Mesenchymal stem cell (in vitro differentiated cells and primary cell): ENCODE data around the gene PYGM.
A peak's percentile ranks its signal among the peaks of the same experiment; 100 is the strongest.

Experiments
- DNase-seq: peaks from one replicate; pipeline ENCODE4 v3.0.0-alpha.2; 2013
- H2AFZ ChIP-seq: one replicate; pipeline ENCODE4 v1.6.1; 2013; ENCODE audit warnings: low read depth, mild to moderate bottlenecking, control low read depth, inconsistent platforms, low read length, moderate library complexity
- H2AK5ac ChIP-seq: 2 replicates; pipeline ENCODE4 v1.6.1; 2013; ENCODE audit warnings: low read length, moderate library complexity, mild to moderate bottlenecking, inconsistent platforms; ENCODE audit not compliant: severe bottlenecking
- H2BK120ac ChIP-seq: one replicate; pipeline ENCODE4 v1.6.1; 2013; ENCODE audit warnings: low read depth, mild to moderate bottlenecking, inconsistent platforms, low read length, moderate library complexity
- H2BK12ac ChIP-seq, 2 experiments: one replicate each; pipeline ENCODE4 v1.6.1; 2013; ENCODE audit warnings: inconsistent platforms in 2 of 2, low read length in 2 of 2, mild to moderate bottlenecking in 2 of 2, moderate library complexity in 2 of 2, control low read depth in 1 of 2
- H2BK15ac ChIP-seq: one replicate; pipeline ENCODE4 v1.6.1; 2013; ENCODE audit warnings: mild to moderate bottlenecking, low read depth, inconsistent platforms; ENCODE audit not compliant: poor library complexity, severe bottlenecking
- H2BK5ac ChIP-seq: 2 replicates; pipeline ENCODE4 v1.6.1; 2013; ENCODE audit warnings: low read depth, mild to moderate bottlenecking, low read length, control low read depth, inconsistent platforms; ENCODE audit not compliant: poor library complexity, severe bottlenecking
- H3K14ac ChIP-seq, 2 experiments: one replicate each; pipeline ENCODE4 v1.6.1; 2013; ENCODE audit warnings: inconsistent platforms in 2 of 2, low read length in 2 of 2, control low read depth in 1 of 2, mild to moderate bottlenecking in 1 of 2, moderate library complexity in 1 of 2
- H3K18ac ChIP-seq, 2 experiments: one replicate each; pipeline ENCODE4 v1.6.1; 2013; ENCODE audit warnings: inconsistent platforms in 2 of 2, low read length in 2 of 2, control low read depth in 1 of 2, low read depth in 1 of 2, mild to moderate bottlenecking in 1 of 2
- H3K23ac ChIP-seq, 2 experiments: one replicate each; pipeline ENCODE4 v1.6.1; 2013; ENCODE audit warnings: inconsistent platforms in 2 of 2, low read length in 2 of 2, mild to moderate bottlenecking in 2 of 2, moderate library complexity in 2 of 2, control low read depth in 1 of 2
- H3K27ac ChIP-seq: 2 replicates; pipeline ENCODE4 v1.5.1; 2013; ENCODE audit warnings: mild to moderate bottlenecking, moderate library complexity, low read length, control low read depth, inconsistent platforms; ENCODE audit not compliant: poor library complexity, severe bottlenecking
- H3K27me3 ChIP-seq, 2 experiments: 2 replicates each; pipeline versions ENCODE4 v1.6.1 to v1.7.0; 2013; ENCODE audit warnings: low read length in 2 of 2, mild to moderate bottlenecking in 2 of 2, moderate library complexity in 2 of 2, control low read depth in 1 of 2, inconsistent platforms in 1 of 2; ENCODE audit not compliant: control insufficient read depth in 1 of 2, insufficient read depth in 1 of 2
- H3K36me3 ChIP-seq, 2 experiments: 2 replicates each; pipeline versions ENCODE4 v1.6.1 to v1.7.0; 2013; ENCODE audit warnings: low read length in 2 of 2, control low read depth in 1 of 2, inconsistent platforms in 1 of 2, low read depth in 1 of 2, mild to moderate bottlenecking in 1 of 2; ENCODE audit not compliant: insufficient read depth in 2 of 2, control insufficient read depth in 1 of 2
- H3K4ac ChIP-seq, 2 experiments: one replicate each; pipeline ENCODE4 v1.6.1; 2013; ENCODE audit warnings: inconsistent platforms in 2 of 2, low read length in 2 of 2, mild to moderate bottlenecking in 2 of 2, moderate library complexity in 2 of 2, control low read depth in 1 of 2, low read depth in 1 of 2
- H3K4me1 ChIP-seq: 2 replicates; pipeline ENCODE4 v1.6.1; 2013; ENCODE audit warnings: low read depth, low read length, control low read depth; ENCODE audit not compliant: control insufficient read depth, insufficient read depth
- H3K4me2 ChIP-seq: 2 replicates; pipeline ENCODE4 v1.6.1; 2013; ENCODE audit warnings: low read length, mild to moderate bottlenecking, inconsistent platforms; ENCODE audit not compliant: poor library complexity, severe bottlenecking
- H3K4me3 ChIP-seq, 2 experiments: 2 replicates each; pipeline versions ENCODE4 v1.5.1 to v1.7.0; 2013; ENCODE audit warnings: low read length in 2 of 2, mild to moderate bottlenecking in 2 of 2, control low read depth in 1 of 2, low read depth in 1 of 2; ENCODE audit not compliant: insufficient read depth in 1 of 2
- H3K79me1 ChIP-seq: replicated peaks from 2 replicates; pipeline ENCODE4 v1.6.1; 2013; ENCODE audit warnings: mild to moderate bottlenecking, control low read depth, low read length, inconsistent platforms; ENCODE audit not compliant: poor library complexity, severe bottlenecking
- H3K9ac ChIP-seq: 2 replicates; pipeline ENCODE4 v1.7.0; 2013; ENCODE audit warnings: mild to moderate bottlenecking, low read length, moderate library complexity
- H3K9me3 ChIP-seq: 2 replicates; pipeline ENCODE4 v1.7.0; 2013; ENCODE audit warnings: mild to moderate bottlenecking, low read length; ENCODE audit not compliant: control insufficient read depth
- H4K8ac ChIP-seq: one replicate; pipeline ENCODE4 v1.6.1; 2013; ENCODE audit warnings: inconsistent platforms, mild to moderate bottlenecking, low read length, moderate library complexity
- H4K91ac ChIP-seq: one replicate; pipeline ENCODE4 v1.6.1; 2013; ENCODE audit warnings: mild to moderate bottlenecking, low read length, inconsistent platforms
- WGBS: methylation state at CpG from one replicate; pipeline ENCODE4 v1.1.7; 2013; ENCODE audit warnings: mixed read lengths; 5-methylcytosine and 5-hydroxymethylcytosine counted together

The PYGM gene

DNA sequence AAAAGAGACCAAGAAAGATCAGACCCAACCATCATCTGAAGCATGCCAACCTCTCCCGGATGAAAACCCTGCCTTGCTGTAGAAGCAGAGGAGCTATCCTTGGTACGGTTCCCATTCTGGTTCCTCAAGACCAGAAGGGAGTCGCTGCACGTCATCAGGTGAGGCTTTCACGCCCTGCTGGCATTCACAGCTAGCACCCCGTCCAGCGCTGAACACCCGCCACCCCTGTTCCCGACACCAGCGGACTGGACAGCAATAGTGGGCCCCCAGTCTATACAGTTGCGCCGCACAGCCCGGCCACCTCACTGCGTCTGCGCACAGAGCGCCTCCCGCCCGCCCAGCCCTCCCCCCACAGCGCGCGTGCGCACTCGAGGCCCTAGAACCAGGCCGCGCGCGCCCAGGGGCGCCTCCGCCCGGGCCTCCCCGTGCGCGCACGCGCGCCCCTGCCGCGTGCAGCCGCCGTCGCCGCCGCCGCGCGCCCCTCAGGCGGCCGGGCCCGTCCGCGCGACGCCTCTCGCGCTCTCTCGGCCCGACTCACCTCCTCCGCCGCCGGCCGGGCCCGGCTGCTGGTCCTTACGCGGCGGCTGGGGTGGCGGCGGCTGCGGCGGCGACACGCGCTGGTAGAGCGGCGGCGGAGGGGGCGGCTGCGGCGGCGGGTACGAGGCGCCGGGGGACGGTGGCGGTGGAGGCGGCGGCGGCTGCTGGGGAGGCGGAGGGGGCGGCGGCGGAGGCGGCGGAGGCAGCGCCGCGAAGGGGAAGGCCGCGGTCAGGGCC, 17.9 kb upstream of the PYGM start:
- H2AFZ ChIP-seq = no peak overlapping the region
- no peaks in the 10 kb centered on the region for H3K27me3 ChIP-seq
- H2BK12ac ChIP-seq = no peak overlapping the region
- peak; percentile 84 for DNase-seq
- peak overlapping the region; percentile 89 for H3K4me2 ChIP-seq
- H2BK15ac ChIP-seq = peak overlapping the region; percentile 52
- H3K4ac ChIP-seq = peak overlapping the region; percentile 86 to 97
- H3K23ac ChIP-seq = peak overlapping the region in 1 of 2 experiments; percentile 98
- peak overlapping the region; percentile 94 for H4K91ac ChIP-seq
- H3K27ac ChIP-seq = peak overlapping the region; percentile 26
- WGBS = under 1% methylated on average over 37 of the region's 98 CpGs
- H3K36me3 ChIP-seq = peaks cover 20 to 51% of the 10 kb centered on the region in 2 experiments
- peak overlapping the region; percentile 95 to 96 for H3K14ac ChIP-seq
- peaks cover 7% of the 10 kb centered on the region for H3K4me1 ChIP-seq
- peak overlapping the region; percentile 88 for H2BK120ac ChIP-seq
- no peaks in the 10 kb centered on the region for H3K9me3 ChIP-seq
- peak overlapping the region; percentile 94 for H3K9ac ChIP-seq
- no peak overlapping the region for H2AK5ac ChIP-seq
- H4K8ac ChIP-seq = peak overlapping the region; percentile 92
- H3K4me3 ChIP-seq = peak overlapping the region; percentile 95
- H3K18ac ChIP-seq = peak overlapping the region; percentile 91 to 92
- H3K79me1 ChIP-seq = peaks cover 3% of the 10 kb centered on the region
- peak overlapping the region; percentile 99 for H2BK5ac ChIP-seq

GRCh38 chr11:64776875-64777274, 17.1 kb upstream of the PYGM start:
- peaks cover 21 to 54% of the 10 kb centered on the region in 2 experiments for H3K36me3 ChIP-seq
- H4K91ac ChIP-seq = no peak overlapping the region
- no peak overlapping the region for H2AK5ac ChIP-seq
- H3K4me3 ChIP-seq = peak overlapping the region; percentile 35 to 95
- H3K14ac ChIP-seq = no peak overlapping the region
- no peak for DNase-seq
- no peak overlapping the region for H3K18ac ChIP-seq
- no peak overlapping the region for H3K23ac ChIP-seq
- no peak overlapping the region for H2BK5ac ChIP-seq
- no peak overlapping the region for H4K8ac ChIP-seq
- no peak overlapping the region for H2BK12ac ChIP-seq
- no peak overlapping the region for H2BK15ac ChIP-seq
- no peaks in the 10 kb centered on the region for H3K9me3 ChIP-seq
- H3K4me2 ChIP-seq = peak overlapping the region; percentile 89
- 32% methylated on average over 2 of the region's 3 CpGs for WGBS
- no peak overlapping the region for H2AFZ ChIP-seq
- H2BK120ac ChIP-seq = peak overlapping the region; percentile 11
- H3K79me1 ChIP-seq = peaks cover 3% of the 10 kb centered on the region
- H3K4ac ChIP-seq = no peak overlapping the region
- no peaks in the 10 kb centered on the region for H3K27me3 ChIP-seq
- peaks cover 8% of the 10 kb centered on the region for H3K4me1 ChIP-seq
- no peak overlapping the region for H3K27ac ChIP-seq
- peak overlapping the region; percentile 92 for H3K9ac ChIP-seq

DNA sequence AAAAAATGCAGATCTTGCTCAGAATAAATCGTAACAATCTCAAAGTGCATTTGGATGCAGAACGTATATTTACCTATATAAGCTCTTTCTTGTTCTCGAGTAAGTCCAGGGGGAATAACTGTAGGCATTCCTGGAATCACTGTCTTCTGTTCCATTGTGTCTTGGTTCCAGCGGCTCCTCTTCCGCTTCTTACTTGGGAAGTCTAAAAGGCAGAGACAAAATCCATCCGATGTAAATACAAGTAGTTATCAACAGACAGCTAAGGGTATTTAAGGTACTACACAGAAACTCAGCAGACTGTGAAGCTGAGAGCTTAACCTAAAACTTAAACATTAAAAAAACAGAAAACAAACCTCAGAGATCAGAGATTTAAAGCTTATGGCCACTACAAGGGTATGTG, 16.7 kb upstream of the PYGM start:
- Histone ChIP-seq H3K18ac (no peak overlapping the region), H3K27me3 (no peaks in the 10 kb centered on the region), H2BK12ac (no peak overlapping the region), H2BK15ac (no peak overlapping the region), H3K4me3 (peak overlapping the region in 1 of 2 experiments; percentile 95), H4K8ac (no peak overlapping the region), H3K4ac (no peak overlapping the region), H3K36me3 (peaks cover 21 to 58% of the 10 kb centered on the region in 2 experiments), H2BK5ac (no peak overlapping the region), H2AFZ (no peak overlapping the region), H2AK5ac (no peak overlapping the region), H3K4me2 (peak overlapping the region; percentile 89), H2BK120ac (no peak overlapping the region), H3K4me1 (peaks cover 8% of the 10 kb centered on the region), H4K91ac (no peak overlapping the region), H3K23ac (no peak overlapping the region), H3K9ac (peak overlapping the region; percentile 92), H3K9me3 (no peaks in the 10 kb centered on the region), H3K27ac (no peak overlapping the region), H3K14ac (no peak overlapping the region), H3K79me1 (peaks cover 5% of the 10 kb centered on the region)
- DNase-seq = no peak
- WGBS = 95% methylated on average over 6 of the region's 6 CpGs

DNA sequence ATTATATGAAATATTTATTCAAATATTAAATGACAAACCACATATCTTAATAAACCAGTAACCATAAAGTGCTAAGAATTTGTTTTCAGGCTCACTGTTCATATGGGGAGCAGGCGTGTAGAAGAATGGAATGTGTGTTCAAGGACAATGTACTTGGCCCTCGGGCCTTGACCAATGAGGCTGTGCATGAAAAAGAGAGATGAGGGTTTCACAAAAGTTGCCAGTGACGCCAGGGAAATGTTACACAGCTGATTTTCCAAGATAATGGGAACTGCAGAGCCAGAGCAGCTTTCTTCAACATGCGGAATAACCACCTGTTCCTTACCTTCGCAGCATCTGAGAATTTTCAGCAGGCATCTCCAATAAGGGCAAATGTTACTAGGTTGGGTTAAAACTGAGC, 14.4 kb upstream of the PYGM start:
- H2BK5ac ChIP-seq = no peak overlapping the region
- peaks cover 21% of the 10 kb centered on the region for H3K79me1 ChIP-seq
- no peak overlapping the region for H2BK12ac ChIP-seq
- no peak overlapping the region for H2AFZ ChIP-seq
- peaks cover 37 to 77% of the 10 kb centered on the region in 2 experiments for H3K36me3 ChIP-seq
- H2AK5ac ChIP-seq = no peak overlapping the region
- H3K23ac ChIP-seq = no peak overlapping the region
- peak overlapping the region; percentile 17 for H3K9ac ChIP-seq
- no peak overlapping the region for H3K27ac ChIP-seq
- H3K4ac ChIP-seq = no peak overlapping the region
- DNase-seq = no peak
- H2BK120ac ChIP-seq = no peak overlapping the region
- no peak overlapping the region for H3K18ac ChIP-seq
- no peak overlapping the region for H2BK15ac ChIP-seq
- H4K8ac ChIP-seq = no peak overlapping the region
- H4K91ac ChIP-seq = no peak overlapping the region
- no peaks in the 10 kb centered on the region for H3K27me3 ChIP-seq
- no peak overlapping the region for H3K4me2 ChIP-seq
- H3K4me3 ChIP-seq = no peak overlapping the region
- H3K9me3 ChIP-seq = no peaks in the 10 kb centered on the region
- H3K14ac ChIP-seq = no peak overlapping the region
- 94% methylated on average over 5 of the region's 5 CpGs for WGBS
- H3K4me1 ChIP-seq = peaks cover 5% of the 10 kb centered on the region
